Measurements from ENCODE around the gene TEX2. TPM values are rescaled to one million over a fixed set of nuclear protein-coding genes. Genes with fewer than 3 reads are reported as not detected.

The TEX2 gene
- total and polyA plus RNA-seq, 2 donors (not counting 3 experiments of a cell fraction or from before 2014, with no cell fraction given) = 13.3 to 25.8 TPM

- TF ChIP-seq FOS (IDR thresholded peaks at IDR 0.05; ENCODE audit: borderline replicate concordance, insufficient read depth, low read length) (no peak), MAX (IDR thresholded peaks at IDR 0.05; ENCODE audit: insufficient read depth, insufficient read length) (no peak), POLR2A (IDR thresholded peaks at IDR 0.05; ENCODE audit: low read depth, low read length) (no peak), POLR2AphosphoS5 (IDR thresholded peaks at IDR 0.05; ENCODE audit: insufficient read depth, low read depth, low read length) (no peak), MYC (IDR thresholded peaks at IDR 0.05; ENCODE audit: low read depth, low read length) (no peak)
- no peak overlapping the region for H3K4me3 ChIP-seq (replicated peaks in 1 of 3; ENCODE audit: insufficient read depth in 1 of 3, low read depth in 1 of 3, low read length in 3 of 3)
- H3K9me1 ChIP-seq (replicated peaks; ENCODE audit: control insufficient read depth, extremely low read depth, insufficient read depth, low read length) = no peaks in the 10 kb centered on the region
- intact Hi-C loops (cut with micrococcal nuclease) (loop anchor here (2.0 kb wide), 1 partner anchor 221 kb away; the partner anchor contains the start of gene CSHL1), dilution Hi-C loops (cut with MboI; ENCODE audit: extremely low pct_ligation_motif_present, low sequenced_read_pairs) (loop anchor here (25.0 kb wide), 1 partner anchor 94 kb away; no protein-coding TSS in a partner anchor)
- H3K27ac ChIP-seq (ENCODE audit: insufficient read depth, low read depth, low read length) = no peak overlapping the region
- no peak overlapping the region for H3K4me2 ChIP-seq (ENCODE audit: insufficient read depth, low read length)
- DNase-seq (ENCODE audit: low read depth, low spot score) = no peak
- H3K4me1 ChIP-seq (ENCODE audit: control insufficient read depth, extremely low read depth, insufficient read depth, low read length) = peaks cover 23% of the 10 kb centered on the region
- ChIA-PET POLR2A (interaction anchor here (1.0 kb wide), 1 partner anchor 15 kb away, joined by 3 read pairs; no protein-coding TSS in a partner anchor), CTCF (interaction anchor here (0.9 to 10.7 kb wide), 9 partner anchors 14 to 287 kb away, joined by 3 to 802 read pairs (median 33); partner anchors contain the start of genes CSHL1, GH1 and ICAM2)
- H3K9ac ChIP-seq (replicated peaks; ENCODE audit: extremely low read depth, insufficient read depth, low read length) = no peak overlapping the region
- H4K20me1 ChIP-seq (replicated peaks; ENCODE audit: control insufficient read depth, extremely low read depth, insufficient read depth, low read length) = no peaks in the 10 kb centered on the region
- BruUV-seq (replicated peaks) = no TSS peak
- no peak for FAIRE-seq
- H2AFZ ChIP-seq (ENCODE audit: low read depth, low read length) = no peak overlapping the region
- H3K36me3 ChIP-seq (ENCODE audit: control insufficient read depth in 2 of 2, extremely low read depth in 1 of 2, insufficient read depth in 2 of 2, low read length in 2 of 2) = no peaks in the 10 kb centered on the region
- H3K9me3 ChIP-seq (replicated peaks; ENCODE audit: control insufficient read depth, insufficient read depth, low read length) = no peaks in the 10 kb centered on the region
- no peaks in the 10 kb centered on the region for H3K27me3 ChIP-seq (ENCODE audit: control insufficient read depth in 2 of 2, insufficient read depth in 2 of 2, low read length in 2 of 2)
- H3K79me2 ChIP-seq (ENCODE audit: control insufficient read depth, insufficient read depth, low read length) = peaks cover 18% of the 10 kb centered on the region
Observed at GRCh38 chr17:64131606-64132270, 131.3 kb downstream of the TEX2 start.

DNA sequence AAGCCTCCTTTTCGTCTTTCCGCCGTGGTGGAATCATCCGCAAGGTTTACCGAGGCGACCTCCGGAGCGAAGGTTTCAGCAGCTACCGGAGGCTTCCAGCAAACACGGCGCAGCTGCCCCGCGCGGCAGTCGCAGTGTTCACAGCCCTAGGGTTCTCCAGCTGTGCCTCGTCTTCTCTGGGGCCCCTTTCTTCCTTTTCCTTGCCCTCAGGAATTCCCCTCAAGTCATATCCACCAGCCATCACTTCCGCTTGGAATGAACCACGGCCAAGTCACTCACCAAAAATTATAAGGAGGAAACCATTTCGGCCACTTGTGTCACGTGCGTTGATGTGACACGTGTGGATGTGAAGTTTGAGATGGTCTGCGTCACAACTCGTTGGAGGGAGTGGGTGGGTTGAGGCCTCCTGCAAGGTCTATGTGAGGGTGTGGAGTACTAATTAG lies 132.5 kb downstream of the TEX2 start:
- no peaks in the 10 kb centered on the region for H3K9me1 ChIP-seq (replicated peaks; ENCODE audit: control insufficient read depth, extremely low read depth, insufficient read depth, low read length)
- H3K36me3 ChIP-seq (ENCODE audit: control insufficient read depth in 2 of 2, extremely low read depth in 1 of 2, insufficient read depth in 2 of 2, low read length in 2 of 2) = no peaks in the 10 kb centered on the region
- intact Hi-C loops (cut with micrococcal nuclease) (loop anchor here (1.0 to 2.0 kb wide), 5 partner anchors 15 to 220 kb away; partner anchors contain the start of gene CSHL1), dilution Hi-C loops (cut with MboI; ENCODE audit: extremely low pct_ligation_motif_present, low sequenced_read_pairs) (loop anchor here (25.0 kb wide), 1 partner anchor 93 kb away; no protein-coding TSS in a partner anchor)
- BruUV-seq (replicated peaks) = TSS peak; percentile 91
- DNase-seq (ENCODE audit: low read depth, low spot score) (peak; percentile 83), FAIRE-seq (peak; percentile 83)
- peak overlapping the region; percentile 87 for H3K9ac ChIP-seq (replicated peaks; ENCODE audit: extremely low read depth, insufficient read depth, low read length)
- ChIA-PET CTCF (interaction anchor here (0.8 to 10.7 kb wide), 11 partner anchors 15 to 288 kb away, joined by 3 to 802 read pairs (median 10); partner anchors contain the start of genes CSHL1, GH1 and ICAM2), POLR2A (interaction anchor here (0.7 to 1.6 kb wide), 4 partner anchors 16 to 211 kb away, joined by 3 to 4 read pairs (median 3); no protein-coding TSS in a partner anchor)
- peaks cover 23% of the 10 kb centered on the region for H3K4me1 ChIP-seq (ENCODE audit: control insufficient read depth, extremely low read depth, insufficient read depth, low read length)
- H3K4me3 ChIP-seq (replicated peaks in 1 of 3; ENCODE audit: insufficient read depth in 1 of 3, low read depth in 1 of 3, low read length in 3 of 3) = peak overlapping the region in 2 of 3 experiments; percentile 22 to 32
- TF ChIP-seq POLR2A (IDR thresholded peaks at IDR 0.05; ENCODE audit: low read depth, low read length) = no peak
- TF ChIP-seq, protein P1, sequence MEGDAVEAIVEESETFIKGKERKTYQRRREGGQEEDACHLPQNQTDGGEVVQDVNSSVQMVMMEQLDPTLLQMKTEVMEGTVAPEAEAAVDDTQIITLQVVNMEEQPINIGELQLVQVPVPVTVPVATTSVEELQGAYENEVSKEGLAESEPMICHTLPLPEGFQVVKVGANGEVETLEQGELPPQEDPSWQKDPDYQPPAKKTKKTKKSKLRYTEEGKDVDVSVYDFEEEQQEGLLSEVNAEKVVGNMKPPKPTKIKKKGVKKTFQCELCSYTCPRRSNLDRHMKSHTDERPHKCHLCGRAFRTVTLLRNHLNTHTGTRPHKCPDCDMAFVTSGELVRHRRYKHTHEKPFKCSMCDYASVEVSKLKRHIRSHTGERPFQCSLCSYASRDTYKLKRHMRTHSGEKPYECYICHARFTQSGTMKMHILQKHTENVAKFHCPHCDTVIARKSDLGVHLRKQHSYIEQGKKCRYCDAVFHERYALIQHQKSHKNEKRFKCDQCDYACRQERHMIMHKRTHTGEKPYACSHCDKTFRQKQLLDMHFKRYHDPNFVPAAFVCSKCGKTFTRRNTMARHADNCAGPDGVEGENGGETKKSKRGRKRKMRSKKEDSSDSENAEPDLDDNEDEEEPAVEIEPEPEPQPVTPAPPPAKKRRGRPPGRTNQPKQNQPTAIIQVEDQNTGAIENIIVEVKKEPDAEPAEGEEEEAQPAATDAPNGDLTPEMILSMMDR (IDR thresholded peaks at IDR 0.05; ENCODE audit: extremely low read depth in 1 of 2, insufficient read depth in 1 of 2, low read depth in 1 of 2, low read length in 2 of 2) = no peak
- no peak for TF ChIP-seq EZH2 (IDR thresholded peaks at IDR 0.05; ENCODE audit: borderline replicate concordance, low read depth, low read length, severe bottlenecking)
- TF ChIP-seq GATA2 (IDR thresholded peaks at IDR 0.05; ENCODE audit: insufficient read depth, insufficient read length, low read depth, low read length) = peak; percentile 76
- TF ChIP-seq MAX (IDR thresholded peaks at IDR 0.05; ENCODE audit: insufficient read depth, insufficient read length) = peak; percentile 97
- TF ChIP-seq JUN (IDR thresholded peaks at IDR 0.05; ENCODE audit: borderline replicate concordance, insufficient read depth, insufficient read length, low read depth) = no peak
- peak; percentile 65 for TF ChIP-seq MYC (IDR thresholded peaks at IDR 0.05; ENCODE audit: low read depth, low read length)
- peak; percentile 65 for TF ChIP-seq POLR2AphosphoS5 (IDR thresholded peaks at IDR 0.05; ENCODE audit: insufficient read depth, low read depth, low read length)
- TF ChIP-seq FOS (IDR thresholded peaks at IDR 0.05; ENCODE audit: borderline replicate concordance, insufficient read depth, low read length) = peak; percentile 22
- H2AFZ ChIP-seq (ENCODE audit: low read depth, low read length) = peak overlapping the region; percentile 78
- H4K20me1 ChIP-seq (replicated peaks; ENCODE audit: control insufficient read depth, extremely low read depth, insufficient read depth, low read length) = no peaks in the 10 kb centered on the region
- no peaks in the 10 kb centered on the region for H3K9me3 ChIP-seq (replicated peaks; ENCODE audit: control insufficient read depth, insufficient read depth, low read length)
- H3K79me2 ChIP-seq (ENCODE audit: control insufficient read depth, insufficient read depth, low read length) = peaks cover 29% of the 10 kb centered on the region
- no peaks in the 10 kb centered on the region for H3K27me3 ChIP-seq (ENCODE audit: control insufficient read depth in 2 of 2, insufficient read depth in 2 of 2, low read length in 2 of 2)
- H3K27ac ChIP-seq (ENCODE audit: insufficient read depth, low read depth, low read length) = peak overlapping the region; percentile 91
- peak overlapping the region; percentile 47 for H3K4me2 ChIP-seq (ENCODE audit: insufficient read depth, low read length)

All from endothelial cell of umbilical vein (primary cell).